Right ventricle myocardium inferior (tissue), 1 donor: ENCODE measurements around the gene RPTOR. TPM values are rescaled to one million over a fixed set of nuclear protein-coding genes. Genes with fewer than 3 reads are reported as not detected.
"Not testable (repeated sequence)": the region's sequence is repeated elsewhere in the genome, so short reads cannot be mapped to it uniquely, and the experiment has no call there.

ENCODE experiments used
- ATAC-seq: fragments of 200-7000 bp; cut with Tn5 transposase; one replicate; pipeline ENCODE4 v1.9.1; 2020; ENCODE audit warnings: mild to moderate bottlenecking, moderate library complexity
- DNase-seq: peaks from one replicate; pipeline ENCODE4 v3.0.0; 2021; ENCODE audit errors: missing footprints
- intact Hi-C: fragments of 100-400 bp; cut with DNase I; formaldehyde crosslinking; loops from one replicate; pipeline ENCODE4 v1.11.0; 2022
- total RNA-seq: library from RNA; stranded (reverse); fragmentation: NEBNext Ultra II Directional; extraction: Animal tissue kit (Norgen Biotek cat#: 25700); gene quantifications from one replicate; pipeline ENCODE4 v1.2.1, GENCODE V29; 2021
- donor health status: DM: no; HTN: yes; CAD: no; lungs with severe emphysema.

Gene RPTOR
- total RNA-seq, 1 donor from 2014 or later = 18.8 TPM

DNA sequence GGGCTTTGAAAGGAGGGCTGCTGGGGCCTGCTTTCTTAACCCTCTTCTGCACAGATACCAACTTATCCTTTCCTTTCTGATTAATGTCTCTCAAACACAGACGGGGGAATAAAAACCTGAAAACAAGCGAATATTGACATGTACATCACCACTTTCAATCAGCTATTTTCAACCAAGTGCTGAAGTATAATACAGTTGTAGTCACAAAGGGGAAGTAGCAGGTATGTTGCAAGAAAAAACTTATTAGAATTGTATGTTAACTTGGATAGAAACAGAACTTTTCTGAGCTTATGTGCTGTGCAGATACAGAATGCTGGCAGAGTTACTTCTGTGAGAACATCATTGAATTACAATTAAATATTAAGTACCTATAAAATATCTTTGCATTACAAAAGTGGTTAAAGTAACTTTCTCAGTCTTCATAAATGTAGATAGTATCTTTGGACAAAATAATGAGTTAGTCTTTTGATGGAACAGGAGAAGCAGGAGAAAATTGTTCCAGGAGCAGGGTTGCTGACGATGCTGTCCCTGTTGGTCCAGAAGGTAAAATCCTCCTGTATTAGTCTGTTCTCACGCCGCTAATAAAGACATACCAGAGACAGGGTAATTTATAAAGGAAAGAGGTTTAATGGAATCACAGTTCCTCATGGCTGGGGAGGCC lies 59.5 kb downstream of the RPTOR start:
- DNase-seq (no peak), ATAC-seq (no peak)
- intact Hi-C loops = no loop called here

DNA sequence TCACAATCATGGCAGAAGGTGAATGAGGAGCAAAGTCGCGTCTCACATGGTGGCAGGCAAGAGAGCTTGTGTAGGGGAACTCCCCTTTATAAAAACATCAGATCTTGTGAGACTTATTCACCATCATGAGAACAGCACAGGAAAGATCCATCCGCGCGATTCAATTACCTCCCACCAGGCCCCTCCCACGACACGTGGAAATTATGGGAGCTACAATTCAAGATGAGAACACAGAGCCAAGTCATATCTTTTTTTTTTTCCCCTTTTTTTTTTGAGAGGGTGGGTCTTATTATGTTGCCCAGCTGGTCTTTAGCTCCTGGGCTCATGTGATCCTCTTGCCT lies 60.0 kb downstream of the RPTOR start:
- DNase-seq (no peak), ATAC-seq (no peak)
- intact Hi-C loops = no loop called here

DNA sequence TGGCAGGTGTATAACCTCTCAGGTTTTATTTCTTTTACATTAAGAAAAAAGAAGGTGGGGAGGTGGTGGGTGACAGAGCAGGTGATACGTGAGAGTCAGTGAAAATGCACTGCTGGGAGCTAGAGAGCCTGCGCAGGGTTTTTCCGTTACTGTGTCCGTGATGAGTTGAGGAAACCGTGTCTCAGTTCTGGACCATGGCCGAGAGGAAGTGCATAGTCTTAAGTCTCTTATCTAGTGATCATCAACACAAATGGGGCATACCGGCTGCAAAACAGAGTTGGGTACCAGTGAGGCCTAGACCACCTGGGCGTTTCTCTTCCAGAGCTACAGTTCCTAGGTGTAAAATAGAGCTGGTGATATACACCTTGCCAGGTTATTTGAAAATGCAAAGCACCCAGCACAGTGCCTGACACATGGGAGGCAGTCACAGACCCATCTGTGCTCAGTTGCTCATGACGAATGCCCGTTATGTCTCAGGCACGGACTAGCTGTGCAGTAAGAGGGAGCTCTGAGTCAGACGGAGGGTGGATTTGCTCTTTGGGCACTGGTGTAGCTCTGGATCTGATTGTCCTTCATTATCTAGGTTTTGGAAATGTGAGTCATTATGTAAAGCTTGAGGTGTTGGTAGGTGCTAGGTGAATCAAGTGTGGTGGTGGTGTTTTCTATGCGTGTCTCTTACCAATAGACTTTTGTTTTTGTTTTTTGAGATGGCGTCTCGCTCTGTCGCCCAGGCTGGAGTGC lies 60.9 kb downstream of the RPTOR start:
- intact Hi-C loops = no loop called here
- DNase-seq (no peak), ATAC-seq (no peak)

GRCh38 chr17:80608326-80608725 lies 63.7 kb downstream of the RPTOR start:
- DNase-seq = no peak
- intact Hi-C loops = no loop called here
- no peak for ATAC-seq

DNA sequence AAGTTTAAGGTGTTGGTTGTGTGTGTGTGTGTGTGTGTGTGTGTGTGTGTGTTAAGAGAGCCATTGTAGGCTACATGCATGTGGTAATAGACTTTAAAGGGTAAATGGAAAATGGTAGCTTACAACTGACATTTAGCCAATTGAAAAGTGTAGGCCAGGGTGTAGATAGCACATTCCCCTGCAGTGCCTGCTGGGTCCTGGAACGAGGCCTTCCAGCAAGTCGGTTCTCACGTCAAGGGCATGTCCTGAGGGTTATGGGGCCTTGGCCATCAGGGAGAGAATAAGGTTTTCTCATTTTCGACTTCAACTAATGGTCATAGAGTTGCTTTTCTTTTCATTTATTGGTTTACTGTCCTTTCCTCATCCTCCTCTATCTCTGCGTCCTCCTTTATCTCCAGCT lies 65.1 kb downstream of the RPTOR start:
- intact Hi-C loops = no loop called here
- no peak for DNase-seq
- ATAC-seq = peak; percentile 70

GRCh38 chr17:80611816-80612215 lies 67.2 kb downstream of the RPTOR start:
- intact Hi-C loops = no loop called here
- no peak for DNase-seq
- no peak for ATAC-seq

DNA sequence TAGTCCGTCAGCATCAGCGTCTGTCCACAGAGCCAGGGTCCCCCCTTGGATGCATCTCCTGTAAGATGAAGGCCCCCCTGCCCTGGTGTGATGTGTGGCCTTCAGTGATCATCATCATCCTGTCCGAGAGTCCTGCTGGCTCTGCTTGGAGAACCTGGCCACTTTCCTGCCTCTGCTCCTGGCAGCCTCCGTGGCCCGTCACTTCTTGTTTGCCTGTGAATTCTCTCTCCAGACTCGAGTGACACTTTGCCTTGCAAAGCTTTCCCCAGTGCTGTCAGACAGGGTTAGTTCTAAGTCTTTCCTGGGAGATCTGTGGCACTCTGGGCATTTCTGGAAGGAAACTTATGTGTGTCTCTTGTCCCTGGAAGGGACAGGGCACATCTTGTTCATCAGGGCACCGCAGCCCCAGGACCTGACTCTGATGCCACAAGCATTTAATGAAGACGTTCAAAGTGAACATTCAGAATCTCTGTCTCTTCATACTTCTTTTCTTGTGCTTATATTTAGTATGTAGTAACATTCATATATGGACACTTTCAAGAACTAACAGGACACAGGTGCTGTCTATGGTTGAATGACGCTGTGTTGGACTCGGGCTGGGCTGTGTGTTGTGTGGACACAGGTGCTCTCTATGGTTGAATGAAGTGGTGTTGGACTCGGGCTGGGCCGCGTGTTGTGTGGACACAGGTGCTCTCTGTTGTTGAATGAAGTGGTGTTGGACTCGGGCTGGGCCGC lies 68.5 kb downstream of the RPTOR start:
- intact Hi-C loops = no loop called here
- ATAC-seq (no peak), DNase-seq (no peak)

DNA sequence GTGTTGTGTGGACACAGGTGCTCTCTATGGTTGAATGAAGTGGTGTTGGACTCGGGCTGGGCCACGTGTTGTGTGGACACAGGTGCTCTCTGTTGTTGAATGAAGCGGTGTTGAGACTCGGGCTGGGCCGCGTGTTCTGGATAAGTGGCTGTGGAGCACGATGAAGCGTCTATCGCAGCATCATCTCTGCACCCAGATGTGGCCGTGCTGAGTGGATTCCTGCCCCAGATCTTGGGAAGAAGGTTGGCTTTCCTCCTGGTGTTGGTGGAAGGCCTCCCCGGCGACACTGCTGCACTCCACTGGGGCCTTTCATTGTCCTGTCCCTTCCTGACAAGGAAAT lies 69.1 kb downstream of the RPTOR start:
- ATAC-seq (no peak), DNase-seq (no peak)
- intact Hi-C loops = no loop called here

DNA sequence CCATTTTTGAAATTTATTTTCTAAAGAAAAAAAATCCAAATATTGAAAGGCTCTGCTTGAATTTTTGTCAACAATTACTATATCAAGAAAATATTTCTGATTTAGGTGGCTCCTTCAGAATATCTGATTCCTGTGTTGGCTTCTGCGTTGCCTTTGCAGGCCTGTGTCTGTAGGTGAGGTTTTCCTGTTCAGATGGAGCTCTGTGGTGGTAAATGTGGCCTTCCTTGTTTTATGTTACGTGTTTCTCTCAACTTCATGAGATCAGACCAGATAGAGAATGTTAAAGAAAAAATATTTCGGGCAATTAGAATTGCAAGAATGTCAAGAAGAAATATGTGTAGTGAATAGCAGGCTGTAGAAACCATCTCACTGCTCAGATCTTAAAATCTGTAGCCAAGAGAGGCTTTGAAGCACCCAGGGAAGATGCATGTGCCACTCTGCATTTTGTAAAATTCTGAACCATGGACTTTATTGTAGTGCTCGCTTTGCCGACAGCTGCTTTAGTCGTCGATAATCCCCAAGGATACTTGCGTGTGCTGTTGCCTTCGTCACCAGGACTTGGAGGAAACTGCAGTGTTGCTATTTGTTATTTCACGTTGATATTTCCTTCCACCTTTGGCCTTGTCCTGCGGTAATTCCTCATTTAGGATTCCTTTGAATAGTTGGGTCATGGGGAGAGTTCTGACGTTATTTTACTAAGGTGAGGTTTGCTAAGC lies 69.9 kb downstream of the RPTOR start:
- ATAC-seq (no peak), DNase-seq (no peak)
- intact Hi-C loops = no loop called here

DNA sequence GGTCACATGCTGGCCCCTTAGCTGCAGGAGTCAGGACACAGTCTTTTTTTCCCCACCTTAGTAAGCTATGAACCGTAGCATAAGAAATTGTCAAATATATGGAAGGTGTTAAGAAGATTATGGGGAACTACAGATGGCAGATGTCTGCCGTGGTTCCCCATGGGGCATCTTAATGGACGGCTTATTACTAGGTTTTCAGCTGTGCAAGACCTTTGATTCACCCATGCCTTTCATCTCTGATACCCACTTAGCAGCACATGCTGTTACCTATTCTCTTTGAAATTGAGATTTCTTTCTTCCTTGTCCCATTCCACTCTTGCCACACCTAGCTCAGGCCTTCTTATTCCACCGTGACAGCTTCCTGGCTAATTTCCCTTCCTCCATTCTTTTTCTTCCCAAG lies 70.7 kb downstream of the RPTOR start:
- ATAC-seq (no peak), DNase-seq (no peak)
- intact Hi-C loops = no loop called here

- DNase-seq (no peak), ATAC-seq (no peak)
- intact Hi-C loops = no loop called here
Observed at GRCh38 chr17:80616705-80617104, 72.1 kb downstream of the RPTOR start.

DNA sequence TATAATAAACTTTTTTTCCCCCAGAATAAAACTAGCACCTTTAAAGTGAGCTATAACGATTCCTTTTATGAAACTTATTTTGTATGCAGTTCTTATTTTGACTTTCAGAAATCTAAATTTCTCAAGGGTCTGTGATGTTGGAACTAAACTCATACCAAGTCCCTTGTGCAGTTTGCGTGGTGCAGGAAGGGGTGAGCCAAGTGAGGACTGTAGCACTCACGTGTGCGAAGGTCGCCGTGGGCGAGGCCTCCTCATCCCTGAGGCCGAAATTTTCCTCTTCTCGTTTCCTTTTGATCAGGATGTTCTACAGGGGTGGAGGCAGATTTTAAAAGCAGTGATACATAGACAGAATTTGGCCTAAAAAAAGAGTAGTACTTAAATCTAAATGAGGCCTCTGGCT lies 73.7 kb downstream of the RPTOR start:
- DNase-seq = no peak

DNA sequence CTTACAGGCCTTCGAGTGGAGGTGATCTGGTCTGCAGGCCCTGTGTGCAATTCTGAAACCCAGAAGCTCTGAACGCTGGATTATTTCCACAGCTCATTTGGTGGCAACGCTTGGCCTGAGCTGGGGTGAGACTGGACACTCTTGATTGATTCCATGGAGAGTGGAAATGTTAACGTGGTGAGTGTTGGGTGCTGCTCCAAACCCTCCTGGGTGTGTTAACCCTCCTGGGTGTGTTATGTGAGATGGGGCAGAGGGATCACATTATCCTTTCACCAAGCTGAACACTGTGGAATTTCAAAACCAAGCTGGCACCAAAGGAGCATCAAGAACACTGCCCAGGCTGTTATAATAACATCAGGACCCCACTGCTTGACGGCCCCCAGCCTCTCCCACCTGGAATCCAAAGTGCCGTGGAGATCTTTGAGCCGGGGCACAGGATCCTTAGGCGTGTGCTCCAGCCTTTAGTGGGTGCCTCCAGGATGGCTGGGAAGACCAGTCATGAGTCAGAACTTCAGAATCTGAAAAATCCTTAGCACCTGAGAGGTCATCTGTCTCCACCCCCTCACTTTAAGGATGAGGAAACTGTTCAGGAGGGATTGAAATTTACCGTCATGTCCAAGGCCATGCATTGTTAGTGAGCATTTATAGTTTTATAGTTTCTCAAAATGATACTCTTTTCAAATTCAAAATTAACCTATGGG lies 75.0 kb downstream of the RPTOR start:
- intact Hi-C loops = no loop called here
- DNase-seq (no peak), ATAC-seq (no peak)

More for the DNA sequence above, 73.7 kb downstream of the RPTOR start:
- ATAC-seq = no peak
- intact Hi-C loops = no loop called here

DNA sequence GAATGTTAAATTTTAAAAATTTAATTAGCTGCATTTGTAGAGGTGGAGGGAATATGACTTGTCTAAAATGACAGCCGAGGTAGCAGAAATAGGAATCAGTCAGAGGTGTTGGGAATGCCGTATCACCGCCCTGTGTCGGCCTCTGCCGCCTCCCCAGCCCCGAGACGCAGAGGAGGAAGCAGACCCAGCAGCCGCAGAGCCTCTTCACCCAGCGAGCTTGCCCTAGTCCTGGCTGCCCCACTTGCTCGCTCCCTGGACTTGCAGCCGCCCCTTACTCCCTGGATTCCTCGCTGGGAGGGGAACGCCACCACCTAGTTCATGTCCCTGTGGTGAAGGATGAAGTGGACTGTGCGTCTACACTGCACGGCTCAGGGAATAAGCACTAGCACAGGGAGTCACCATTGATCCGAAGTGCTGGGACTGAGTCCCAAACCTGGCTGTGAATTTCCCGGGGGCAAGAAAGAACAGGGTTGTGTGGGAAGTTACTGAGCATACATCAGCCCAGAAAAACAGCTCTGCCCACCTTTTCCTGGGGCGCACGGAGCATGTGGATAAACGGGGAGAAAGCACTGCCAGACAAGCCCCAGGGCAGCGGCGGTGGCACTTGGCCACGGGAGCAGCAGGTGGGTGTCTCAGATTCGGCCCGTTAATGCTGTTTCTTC lies 76.8 kb downstream of the RPTOR start:
- intact Hi-C loops = no loop called here
- ATAC-seq = no peak
- DNase-seq = no peak

GRCh38 chr17:80621997-80622357 lies 77.3 kb downstream of the RPTOR start:
- DNase-seq = no peak
- ATAC-seq = no peak
- intact Hi-C loops = no loop called here

DNA sequence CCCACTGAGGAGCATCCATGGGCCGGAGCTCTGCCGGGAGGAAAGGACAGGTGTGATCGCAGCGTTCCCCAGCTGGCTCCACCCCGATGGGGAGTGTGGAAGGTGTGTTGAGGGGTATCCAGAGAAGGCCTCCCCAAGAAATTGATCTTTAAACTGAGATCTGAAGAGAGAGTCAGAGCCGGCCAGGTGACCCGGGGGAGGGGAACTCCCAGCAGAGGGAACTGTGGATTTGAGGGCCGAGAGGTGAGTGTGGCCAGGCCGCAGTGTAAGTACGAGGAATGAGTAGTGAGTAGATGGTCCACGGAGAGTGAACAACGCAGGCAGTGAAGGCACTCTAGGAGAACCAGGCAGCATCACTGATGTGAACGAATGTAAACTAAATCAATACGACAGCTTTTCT lies 80.2 kb downstream of the RPTOR start:
- DNase-seq (no peak), ATAC-seq (no peak)
- intact Hi-C loops = no loop called here

DNA sequence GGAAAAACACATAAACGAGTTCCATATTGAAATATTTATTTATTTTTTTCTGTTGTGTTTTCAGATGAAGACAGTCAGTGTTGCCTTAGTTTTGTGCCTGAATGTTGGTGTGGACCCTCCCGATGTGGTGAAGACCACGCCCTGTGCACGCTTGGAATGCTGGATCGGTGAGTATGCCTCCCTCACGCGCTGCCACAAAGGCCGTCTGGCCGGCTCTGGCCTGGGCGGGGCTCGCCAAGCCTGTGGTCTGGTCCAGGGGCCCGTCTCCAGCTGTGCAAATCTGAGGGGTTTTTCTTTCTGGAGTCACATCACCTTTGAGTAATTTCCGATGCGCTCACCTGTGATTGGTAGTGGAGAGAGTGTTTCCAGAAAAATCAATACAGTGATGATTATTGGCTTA lies 81.0 kb downstream of the RPTOR start:
- no peak for DNase-seq
- no peak for ATAC-seq
- intact Hi-C loops = no loop called here

- intact Hi-C loops, DNase-seq, ATAC-seq: not testable (repeated sequence)
Observed at GRCh38 chr17:80628881-80629280, 84.2 kb downstream of the RPTOR start.
